Measurements from ENCODE around the gene BLID. TPM values are rescaled to one million over a fixed set of nuclear protein-coding genes. Genes with fewer than 3 reads are reported as not detected.

BLID gene
- total RNA-seq, 1 donor from 2014 or later: not detected

- DNase-seq (ENCODE audit: low read depth): no peak
- Histone ChIP-seq H3K4me3 (ENCODE audit: low read depth, low read length) (no peak overlapping the region), H3K27me3 (ENCODE audit: control insufficient read depth, insufficient read depth, low read length) (no peaks in the 10 kb centered on the region), H3K36me3 (ENCODE audit: control insufficient read depth, insufficient read depth, low read length) (peaks cover 1% of the 10 kb centered on the region)
- no peak for TF ChIP-seq CTCF (IDR thresholded peaks at IDR 0.05; ENCODE audit: insufficient read depth, low read length, poor library complexity, severe bottlenecking)
These were observed 39.0 kb upstream of the BLID start for GRCh38 chr11:122154994-122155393.

- no peak for DNase-seq (ENCODE audit: low read depth)
- no peak for TF ChIP-seq CTCF (IDR thresholded peaks at IDR 0.05; ENCODE audit: insufficient read depth, low read length, poor library complexity, severe bottlenecking)
- Histone ChIP-seq H3K4me3 (ENCODE audit: low read depth, low read length) (no peak overlapping the region), H3K27me3 (ENCODE audit: control insufficient read depth, insufficient read depth, low read length) (no peaks in the 10 kb centered on the region), H3K36me3 (ENCODE audit: control insufficient read depth, insufficient read depth, low read length) (peaks cover 1% of the 10 kb centered on the region)
These were observed 38.2 kb upstream of the BLID start for GRCh38 chr11:122154227-122154626.

GRCh38 chr11:122153746-122154145 lies 37.7 kb upstream of the BLID start:
- Histone ChIP-seq H3K27me3 (ENCODE audit: control insufficient read depth, insufficient read depth, low read length) (no peaks in the 10 kb centered on the region), H3K36me3 (ENCODE audit: control insufficient read depth, insufficient read depth, low read length) (peaks cover 1% of the 10 kb centered on the region), H3K4me3 (ENCODE audit: low read depth, low read length) (no peak overlapping the region)
- TF ChIP-seq CTCF (IDR thresholded peaks at IDR 0.05; ENCODE audit: insufficient read depth, low read length, poor library complexity, severe bottlenecking): no peak
- DNase-seq (ENCODE audit: low read depth): no peak

- TF ChIP-seq CTCF (IDR thresholded peaks at IDR 0.05; ENCODE audit: insufficient read depth, low read length, poor library complexity, severe bottlenecking): no peak
- H3K36me3 ChIP-seq (ENCODE audit: control insufficient read depth, insufficient read depth, low read length): peaks cover 1% of the 10 kb centered on the region
- no peaks in the 10 kb centered on the region for H3K27me3 ChIP-seq (ENCODE audit: control insufficient read depth, insufficient read depth, low read length)
- no peak for DNase-seq (ENCODE audit: low read depth)
- H3K4me3 ChIP-seq (ENCODE audit: low read depth, low read length): no peak overlapping the region
These were observed 34.5 kb upstream of the BLID start for GRCh38 chr11:122150216-122151124.

- no peaks in the 10 kb centered on the region for H3K27me3 ChIP-seq (ENCODE audit: control insufficient read depth, insufficient read depth, low read length)
These were observed 33.2 kb upstream of the BLID start for GRCh38 chr11:122149202-122149601.

More at GRCh38 chr11:122149202-122149601, 33.2 kb upstream of the BLID start:
- peaks cover 1% of the 10 kb centered on the region for H3K36me3 ChIP-seq (ENCODE audit: control insufficient read depth, insufficient read depth, low read length)
- no peak overlapping the region for H3K4me3 ChIP-seq (ENCODE audit: low read depth, low read length)
- no peak for TF ChIP-seq CTCF (IDR thresholded peaks at IDR 0.05; ENCODE audit: insufficient read depth, low read length, poor library complexity, severe bottlenecking)
- no peak for DNase-seq (ENCODE audit: low read depth)

All from kidney epithelial cell (primary cell).